Measurements from ENCODE around the gene URB1.
"Not testable (repeated sequence)": the region's sequence is repeated elsewhere in the genome, so short reads cannot be mapped to it uniquely, and the experiment has no call there.

Gene URB1

GRCh38 chr21:32411350-32412161 lies 18.7 kb upstream of the URB1 start:
- no peak for DNase-seq

GRCh38 chr21:32410916-32411315 lies 18.1 kb upstream of the URB1 start:
- DNase-seq = no peak

GRCh38 chr21:32410291-32410690 lies 17.5 kb upstream of the URB1 start:
- no peak for DNase-seq

- DNase-seq = no peak
Observed at GRCh38 chr21:32406405-32406804, 13.6 kb upstream of the URB1 start.

- peak; percentile 58 for DNase-seq
Observed at GRCh38 chr21:32403201-32403777, 10.5 kb upstream of the URB1 start.

- no peak for DNase-seq
Observed at GRCh38 chr21:32393677-32394001, 827 bp upstream of the URB1 start.

GRCh38 chr21:32392299-32392879 lies 423 bp downstream of the URB1 start:
- no peak for DNase-seq

GRCh38 chr21:32391755-32392154 lies 1.1 kb downstream of the URB1 start:
- no peak for DNase-seq

GRCh38 chr21:32390537-32391224 lies 2.1 kb downstream of the URB1 start:
- DNase-seq = not testable (repeated sequence)

GRCh38 chr21:32389337-32390015 lies 3.3 kb downstream of the URB1 start:
- DNase-seq = no peak

- no peak for DNase-seq
Observed at GRCh38 chr21:32388306-32388705, 4.5 kb downstream of the URB1 start.

GRCh38 chr21:32387151-32387550 lies 5.7 kb downstream of the URB1 start:
- DNase-seq = no peak

- no peak for DNase-seq
Observed at GRCh38 chr21:32386195-32386870, 6.5 kb downstream of the URB1 start.

GRCh38 chr21:32383812-32384211 lies 9.0 kb downstream of the URB1 start:
- no peak for DNase-seq

GRCh38 chr21:32382108-32382644 lies 10.6 kb downstream of the URB1 start:
- DNase-seq = no peak

- DNase-seq = no peak
Observed at GRCh38 chr21:32381571-32381970, 11.2 kb downstream of the URB1 start.

GRCh38 chr21:32380940-32381339 lies 11.9 kb downstream of the URB1 start:
- DNase-seq = no peak

- DNase-seq = no peak
Observed at GRCh38 chr21:32378956-32379355, 13.9 kb downstream of the URB1 start.

GRCh38 chr21:32377991-32378390 lies 14.8 kb downstream of the URB1 start:
- no peak for DNase-seq

GRCh38 chr21:32377506-32377905 lies 15.3 kb downstream of the URB1 start:
- DNase-seq = no peak

- no peak for DNase-seq
Observed at GRCh38 chr21:32372755-32373154, 20.1 kb downstream of the URB1 start.

- no peak for DNase-seq
Observed at GRCh38 chr21:32371913-32372314, 20.9 kb downstream of the URB1 start.
